Activated T-helper 2 cell treated with anti-CD3 and anti-CD28 coated beads, Interferon-gamma antibody, Interleukin-2, Interleukin-4, amounts not matched to agents 10 μg/mL and 5 μg/mL and 100 μg/mL, durations not matched to agents 14 hours and 24 hours and 36 hours (primary cell): ENCODE results near the gene HECTD2. TPM values are rescaled to one million over a fixed set of nuclear protein-coding genes. Genes with fewer than 3 reads are reported as not detected.
A peak's percentile ranks its signal among the peaks of the same experiment; 100 is the strongest.
"Not testable (repeated sequence)": the region's sequence is repeated elsewhere in the genome, so short reads cannot be mapped to it uniquely, and the experiment has no call there.

Experiments used
- DNase-seq: peaks from one replicate; pipeline ENCODE4 v3.0.0; 2021; ENCODE audit warnings: low spot score
- H3K27ac Mint-ChIP-seq: one replicate; pipeline ENCODE4 v1.8.0; 2021; ENCODE audit warnings: mixed read lengths
- H3K27me3 Mint-ChIP-seq: one replicate; pipeline ENCODE4 v1.8.0; 2021; ENCODE audit warnings: low read depth, mixed read lengths
- H3K36me3 Mint-ChIP-seq: one replicate; pipeline ENCODE4 v1.8.0; 2021; ENCODE audit warnings: low read depth, mixed read lengths
- H3K4me1 Mint-ChIP-seq: one replicate; pipeline ENCODE4 v1.8.0; 2021; ENCODE audit warnings: low read depth, mixed read lengths
- H3K4me3 Mint-ChIP-seq: one replicate; pipeline ENCODE4 v1.8.0; 2021; ENCODE audit warnings: low read depth, mild to moderate bottlenecking, moderate library complexity, mixed read lengths
- H3K9me3 Mint-ChIP-seq: one replicate; pipeline ENCODE4 v1.8.0; 2021; ENCODE audit warnings: mixed read lengths
- intact Hi-C: fragments of 100-400 bp; cut with micrococcal nuclease; formaldehyde crosslinking; loops from one replicate; pipeline ENCODE4 v1.15.1; 2023
- total RNA-seq: library from RNA; stranded (reverse); gene quantifications from 2 replicates; pipeline ENCODE4 v1.2.3, GENCODE V29; 2022

The HECTD2 gene
- total RNA-seq, 1 donor from 2014 or later = 6.6 TPM

GRCh38 chr10:91420868-91421267, 10.7 kb downstream of the HECTD2 start:
- H3K27me3 Mint-ChIP-seq = no peaks in the 10 kb centered on the region
- H3K9me3 Mint-ChIP-seq = no peaks in the 10 kb centered on the region
- peak overlapping the region; percentile 0 for H3K4me3 Mint-ChIP-seq
- no peak for DNase-seq
- intact Hi-C loops = no loop called here
- peaks cover 20% of the 10 kb centered on the region for H3K4me1 Mint-ChIP-seq
- peak overlapping the region; percentile 2 for H3K27ac Mint-ChIP-seq
- H3K36me3 Mint-ChIP-seq = no peaks in the 10 kb centered on the region

DNA sequence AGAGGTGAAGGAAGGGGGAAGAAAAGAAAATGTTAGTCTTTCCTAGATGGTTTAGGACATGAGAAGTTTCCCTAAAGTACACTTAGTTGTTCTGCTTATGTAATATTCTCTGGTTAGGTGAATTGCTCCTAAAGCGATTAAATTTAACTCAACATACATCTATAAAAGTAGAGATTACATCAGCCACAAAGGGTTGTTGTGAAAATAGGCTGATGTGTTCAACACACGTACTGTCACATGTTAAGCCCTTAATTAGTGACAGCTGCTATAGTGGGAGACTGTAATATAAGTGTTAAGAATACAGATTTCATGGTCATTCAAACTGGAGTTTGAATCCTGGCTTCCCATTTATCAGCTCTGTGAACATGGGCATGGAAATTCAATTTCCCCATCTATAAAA, 12.8 kb downstream of the HECTD2 start:
- Mint-ChIP-seq H3K4me3 (no peak overlapping the region), H3K9me3 (no peaks in the 10 kb centered on the region), H3K27me3 (no peaks in the 10 kb centered on the region), H3K27ac (no peak overlapping the region), H3K36me3 (peaks cover 5% of the 10 kb centered on the region), H3K4me1 (peaks cover 13% of the 10 kb centered on the region)
- DNase-seq = no peak
- intact Hi-C loops = no loop called here

DNA sequence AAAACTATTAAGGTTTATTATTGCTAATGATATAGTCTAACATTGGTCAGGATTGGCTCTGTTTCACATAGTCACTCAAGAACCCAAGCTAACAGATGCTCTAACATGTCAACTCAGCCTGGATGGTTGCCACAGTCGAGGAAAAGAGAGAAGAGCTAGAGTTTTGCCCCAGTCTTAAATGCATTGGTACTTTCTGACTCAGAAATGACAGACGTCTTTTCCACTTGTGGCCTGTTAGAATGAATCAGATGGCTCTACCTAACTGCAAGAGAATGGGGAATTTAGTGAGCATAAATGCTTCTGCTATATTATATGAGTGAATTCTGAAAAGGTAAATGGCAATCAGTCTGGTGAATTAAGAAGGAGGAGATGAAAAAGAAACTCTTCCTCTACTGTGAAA, 13.9 kb downstream of the HECTD2 start:
- Mint-ChIP-seq H3K4me3 (no peak overlapping the region), H3K27me3 (no peaks in the 10 kb centered on the region), H3K36me3 (peaks cover 7% of the 10 kb centered on the region), H3K9me3 (no peaks in the 10 kb centered on the region), H3K27ac (peak overlapping the region; percentile 39), H3K4me1 (peaks cover 13% of the 10 kb centered on the region)
- intact Hi-C loops = loop anchor here (1.0 kb wide), 1 partner anchor 10 kb away; no protein-coding TSS in a partner anchor
- DNase-seq = no peak

DNA sequence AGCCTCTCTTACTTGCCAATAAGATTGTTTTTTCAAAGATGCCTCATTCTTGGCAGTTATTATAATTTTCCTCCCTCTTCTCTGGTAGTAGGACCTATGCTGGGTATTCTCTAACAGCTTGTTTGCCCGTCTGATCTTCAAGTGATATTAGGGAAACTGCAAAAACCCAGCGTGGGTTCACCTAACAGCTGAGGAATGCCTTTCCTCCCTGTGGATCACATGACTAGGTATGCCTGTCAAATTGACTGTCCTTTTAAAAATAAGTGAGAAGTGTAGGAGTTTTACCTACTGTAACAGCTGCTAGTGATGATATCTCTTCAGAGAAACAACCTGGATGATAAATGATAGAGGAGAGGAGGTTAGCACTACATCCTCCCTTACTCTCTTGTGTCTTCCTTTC, 22.0 kb downstream of the HECTD2 start:
- H3K4me1 Mint-ChIP-seq = peaks cover 11% of the 10 kb centered on the region
- H3K4me3 Mint-ChIP-seq = no peak overlapping the region
- no peaks in the 10 kb centered on the region for H3K9me3 Mint-ChIP-seq
- no peak for DNase-seq
- peaks cover 2% of the 10 kb centered on the region for H3K36me3 Mint-ChIP-seq
- intact Hi-C loops = no loop called here
- H3K27me3 Mint-ChIP-seq = no peaks in the 10 kb centered on the region
- no peak overlapping the region for H3K27ac Mint-ChIP-seq

DNA sequence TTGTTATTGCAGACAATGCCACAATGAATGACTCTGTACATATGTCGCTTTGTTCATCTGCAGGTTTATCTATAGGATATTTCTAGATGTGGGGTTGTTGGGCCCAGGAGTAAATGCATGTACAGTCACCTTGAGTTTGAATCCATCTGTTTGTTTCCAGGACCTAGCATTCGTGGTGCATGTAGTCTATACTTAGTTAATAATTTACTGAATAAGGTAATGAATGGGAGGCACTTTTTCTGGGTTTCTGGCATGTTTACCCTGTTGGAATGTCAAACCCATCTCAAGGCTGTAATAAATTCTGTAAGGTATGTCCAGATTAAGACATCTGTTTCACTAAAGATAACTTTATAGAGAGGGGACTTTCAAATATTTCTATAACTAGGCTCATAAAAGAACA, 23.5 kb downstream of the HECTD2 start:
- intact Hi-C loops = no loop called here
- DNase-seq = no peak
- no peak overlapping the region for H3K27ac Mint-ChIP-seq
- H3K4me1 Mint-ChIP-seq = peaks cover 11% of the 10 kb centered on the region
- peaks cover 6% of the 10 kb centered on the region for H3K9me3 Mint-ChIP-seq
- H3K36me3 Mint-ChIP-seq = peaks cover 2% of the 10 kb centered on the region
- no peaks in the 10 kb centered on the region for H3K27me3 Mint-ChIP-seq
- no peak overlapping the region for H3K4me3 Mint-ChIP-seq

GRCh38 chr10:91434041-91434440, 23.9 kb downstream of the HECTD2 start:
- Mint-ChIP-seq H3K27me3 (no peaks in the 10 kb centered on the region), H3K4me3 (no peak overlapping the region), H3K27ac (no peak overlapping the region), H3K36me3 (no peaks in the 10 kb centered on the region), H3K4me1 (peaks cover 11% of the 10 kb centered on the region), H3K9me3 (peaks cover 11% of the 10 kb centered on the region)
- intact Hi-C loops = no loop called here
- DNase-seq = no peak

DNA sequence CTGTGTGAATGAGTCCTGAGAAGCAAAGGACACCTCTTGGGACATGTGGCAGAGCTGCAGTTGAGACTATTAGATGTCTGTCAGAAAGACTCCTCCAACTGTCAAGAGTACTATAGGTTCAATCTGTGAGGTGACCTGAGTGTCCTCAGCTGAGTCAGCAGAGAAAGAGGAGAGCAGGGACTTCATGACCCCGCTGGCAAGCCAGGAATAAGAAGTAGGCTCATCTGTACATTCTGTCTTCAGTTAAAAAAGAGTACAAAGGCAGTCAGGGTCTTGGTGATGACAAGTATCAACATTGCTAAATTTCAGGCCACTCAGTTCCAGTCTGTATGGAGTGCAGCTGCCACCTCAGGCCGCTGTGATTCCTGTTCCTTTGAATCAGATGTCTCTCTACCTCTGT, 25.1 kb downstream of the HECTD2 start:
- H3K27ac Mint-ChIP-seq = no peak overlapping the region
- peaks cover 17% of the 10 kb centered on the region for H3K9me3 Mint-ChIP-seq
- DNase-seq = no peak
- H3K4me1 Mint-ChIP-seq = peaks cover 14% of the 10 kb centered on the region
- H3K27me3 Mint-ChIP-seq = no peaks in the 10 kb centered on the region
- intact Hi-C loops = no loop called here
- H3K4me3 Mint-ChIP-seq = no peak overlapping the region
- H3K36me3 Mint-ChIP-seq = no peaks in the 10 kb centered on the region

DNA sequence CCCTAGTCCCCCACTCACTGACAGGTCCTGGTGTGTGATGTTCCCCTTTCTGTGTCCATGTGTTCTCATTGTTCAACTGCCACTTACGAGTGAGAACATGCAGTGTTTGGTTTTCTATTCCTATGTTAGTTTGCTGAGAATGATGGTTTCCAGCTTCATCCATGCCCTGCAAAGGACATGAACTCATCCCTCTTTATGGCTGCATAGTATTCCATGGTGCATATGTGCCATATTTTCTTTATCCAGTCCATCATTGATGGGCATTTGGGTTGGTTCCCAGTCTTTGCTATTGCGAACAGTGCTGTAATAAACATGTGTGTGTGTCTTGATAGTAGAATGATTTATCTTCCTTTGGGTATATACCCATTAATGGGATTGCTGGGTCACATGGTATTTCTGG, 28.1 kb downstream of the HECTD2 start:
- DNase-seq, intact Hi-C loops, H3K27me3 Mint-ChIP-seq, H3K36me3 Mint-ChIP-seq, H3K27ac Mint-ChIP-seq, H3K4me1 Mint-ChIP-seq, H3K4me3 Mint-ChIP-seq: not testable (repeated sequence)
- H3K9me3 Mint-ChIP-seq = peaks cover 17% of the 10 kb centered on the region

DNA sequence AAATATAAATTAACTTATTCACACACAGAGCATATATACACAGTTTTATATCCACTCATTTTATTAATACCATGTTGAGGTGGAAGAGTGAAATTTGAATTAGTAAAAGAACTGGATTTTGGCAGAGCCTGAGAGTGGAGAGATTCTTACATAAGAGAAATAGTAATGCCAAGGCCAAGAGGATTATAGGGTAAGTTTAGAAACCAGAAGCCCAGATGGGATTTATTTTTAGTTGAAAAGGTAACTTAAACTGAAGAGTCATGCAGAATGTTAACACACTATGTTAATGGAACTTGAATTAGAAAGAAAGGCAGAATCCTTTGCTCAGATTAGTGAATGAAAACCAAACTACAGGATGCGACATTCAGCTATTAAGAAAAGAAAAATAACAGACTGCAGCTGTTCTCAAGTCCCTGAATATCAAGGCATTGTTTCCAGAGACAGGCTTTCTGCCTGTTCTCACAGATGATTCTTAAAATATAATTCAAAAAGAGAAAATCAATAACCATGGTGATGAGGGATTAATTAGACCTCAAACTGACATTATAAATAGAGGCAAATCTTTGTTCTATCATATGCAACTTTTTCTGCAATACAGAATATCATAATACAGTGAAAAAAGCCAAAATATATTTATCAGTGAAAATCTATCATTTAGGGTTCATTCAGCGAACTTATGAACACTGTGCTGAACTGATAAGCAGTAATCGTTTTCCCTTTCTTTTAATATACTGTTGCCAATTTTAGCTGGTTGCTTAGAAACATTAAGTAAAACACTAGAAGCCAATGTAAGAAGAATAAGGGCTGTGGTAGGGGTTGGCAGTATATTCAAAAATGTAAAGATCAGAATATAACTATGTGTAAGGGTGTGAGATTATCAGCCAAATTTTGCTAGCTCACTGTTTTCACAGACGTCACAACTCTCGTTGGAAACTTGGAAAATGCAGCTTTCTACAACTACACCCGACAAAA, 34.4 kb downstream of the HECTD2 start:
- no peak overlapping the region for H3K27ac Mint-ChIP-seq
- no peaks in the 10 kb centered on the region for H3K36me3 Mint-ChIP-seq
- H3K4me1 Mint-ChIP-seq = peaks cover 4% of the 10 kb centered on the region
- no peaks in the 10 kb centered on the region for H3K27me3 Mint-ChIP-seq
- H3K4me3 Mint-ChIP-seq = no peak overlapping the region
- H3K9me3 Mint-ChIP-seq = peaks cover 13% of the 10 kb centered on the region
- intact Hi-C loops = no loop called here
- DNase-seq = no peak

- H3K27me3 Mint-ChIP-seq = no peaks in the 10 kb centered on the region
- intact Hi-C loops = no loop called here
- no peak overlapping the region for H3K4me3 Mint-ChIP-seq
- H3K27ac Mint-ChIP-seq = no peak overlapping the region
- H3K9me3 Mint-ChIP-seq = peaks cover 33% of the 10 kb centered on the region
- no peaks in the 10 kb centered on the region for H3K36me3 Mint-ChIP-seq
- no peak for DNase-seq
- peaks cover 3% of the 10 kb centered on the region for H3K4me1 Mint-ChIP-seq
Measured at GRCh38 chr10:91452063-91452462, 41.9 kb downstream of the HECTD2 start.

- Mint-ChIP-seq H3K9me3 (peaks cover 33% of the 10 kb centered on the region), H3K4me1 (peaks cover 3% of the 10 kb centered on the region), H3K27me3 (no peaks in the 10 kb centered on the region), H3K4me3 (no peak overlapping the region), H3K27ac (no peak overlapping the region), H3K36me3 (no peaks in the 10 kb centered on the region)
- intact Hi-C loops = no loop called here
- no peak for DNase-seq
Measured at GRCh38 chr10:91453535-91453934, 43.4 kb downstream of the HECTD2 start.

DNA sequence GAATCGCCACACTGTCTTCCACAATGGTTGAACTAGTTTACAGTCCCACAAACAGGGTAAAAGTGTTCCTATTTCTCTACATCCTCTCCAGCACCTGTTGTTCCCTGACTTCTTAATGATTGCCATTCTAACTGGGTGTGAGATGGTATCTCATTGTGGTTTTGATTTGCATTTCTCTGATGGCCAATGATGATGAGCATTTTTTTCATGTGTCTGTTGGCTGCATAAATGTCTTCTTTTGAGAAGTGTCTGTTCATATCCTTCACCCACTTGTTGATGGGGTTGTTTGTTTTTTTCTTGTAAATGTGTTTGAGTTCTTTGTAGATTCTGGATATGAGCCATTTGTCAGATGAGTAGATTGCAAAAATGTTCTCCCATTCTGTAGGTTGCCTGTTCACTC, 45.0 kb downstream of the HECTD2 start:
- H3K36me3 Mint-ChIP-seq, H3K27ac Mint-ChIP-seq, H3K27me3 Mint-ChIP-seq, H3K4me1 Mint-ChIP-seq, DNase-seq, intact Hi-C loops, H3K4me3 Mint-ChIP-seq: not testable (repeated sequence)
- peaks cover 21% of the 10 kb centered on the region for H3K9me3 Mint-ChIP-seq

GRCh38 chr10:91460681-91461080, 50.5 kb downstream of the HECTD2 start:
- DNase-seq = no peak
- intact Hi-C loops = no loop called here
- H3K4me1 Mint-ChIP-seq = peaks cover 3% of the 10 kb centered on the region
- no peak overlapping the region for H3K27ac Mint-ChIP-seq
- peaks cover 3% of the 10 kb centered on the region for H3K36me3 Mint-ChIP-seq
- no peaks in the 10 kb centered on the region for H3K9me3 Mint-ChIP-seq
- H3K27me3 Mint-ChIP-seq = no peaks in the 10 kb centered on the region
- no peak overlapping the region for H3K4me3 Mint-ChIP-seq
